A549 treated with AZD2906 at 1 μM for 4 hours (cell line): Measurements from ENCODE around the gene PITPNM2. TPM values are rescaled to one million over a fixed set of nuclear protein-coding genes. Genes with fewer than 3 reads are reported as not detected.

Source experiments
- total RNA-seq: library from RNA; stranded (reverse); fragments of 200-300 nt; extraction: Qiagen RNA extraction; gene quantifications from 5 replicates; pipeline ENCODE4 v1.2.3, GENCODE V29; 2022

PITPNM2 gene
- 14.9 to 23.9 TPM (median 19.8 TPM) in 5 replicates for total RNA-seq

DNA sequence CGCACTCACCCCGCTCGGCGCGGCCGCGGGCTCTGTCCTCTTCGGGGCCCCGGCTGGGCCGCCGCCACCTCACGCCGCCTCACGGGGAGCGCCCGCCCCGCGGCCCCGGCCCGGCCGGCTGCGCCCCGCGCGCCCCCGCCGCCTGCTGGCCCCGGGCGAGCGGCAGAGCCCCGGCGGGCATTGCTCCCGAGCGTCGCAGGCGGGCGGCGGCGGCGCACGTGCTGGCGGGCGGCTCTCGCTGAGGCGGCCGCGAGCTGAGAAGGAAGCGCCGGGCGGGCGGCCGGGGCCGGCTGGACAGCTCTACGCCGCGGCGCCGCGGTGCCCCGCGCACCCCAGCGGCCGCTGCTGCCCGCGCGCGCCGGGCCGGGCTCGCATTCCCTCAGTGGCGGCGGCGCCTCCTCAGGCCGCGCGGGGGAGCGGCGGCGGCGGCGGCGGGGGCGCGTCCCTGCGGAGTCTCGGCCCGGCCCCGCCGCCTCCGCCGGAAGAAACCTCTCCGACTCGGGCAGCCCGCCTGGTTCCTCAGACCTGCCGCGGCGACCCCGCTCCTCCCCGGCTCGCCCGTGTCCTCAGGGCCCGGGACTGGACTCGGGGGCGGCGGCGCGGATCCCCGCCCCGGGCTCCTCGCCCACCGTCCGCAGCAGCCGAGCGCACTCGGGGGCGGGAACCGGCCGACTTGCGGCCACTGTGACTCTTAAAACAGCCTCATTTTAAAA, at the start of gene PITPNM2:
TSS of gene PITPNM2 (minus strand) at position 347 of the 713 bp plus-strand sequence. CDS start 116,500 bp downstream, outside the sequence.

Other genes starting within 250 kb of the PITPNM2 start
- 9.6 to 12.9 TPM (median 11.2 TPM) in 5 replicates for gene ABCB9, start 184.6 kb downstream of the PITPNM2 start, total RNA-seq
- 9.4 to 19.9 TPM (median 16.7 TPM) in 5 replicates for gene OGFOD2, start 175.8 kb downstream of the PITPNM2 start, total RNA-seq
- 204 to 252 TPM (median 235 TPM) in 5 replicates for gene ARL6IP4, start 170.4 kb downstream of the PITPNM2 start, total RNA-seq
- gene MPHOSPH9, start 82.1 kb upstream of the PITPNM2 start, total RNA-seq: 16.7 to 21.0 TPM (median 20.5 TPM) in 5 replicates
- 12.9 to 20.5 TPM (median 15.1 TPM) in 5 replicates for gene MTRFR, start 82.3 kb upstream of the PITPNM2 start, total RNA-seq
- gene CDK2AP1, start 120.8 kb upstream of the PITPNM2 start, total RNA-seq: 115 to 164 TPM (median 154 TPM) in 5 replicates
- gene SBNO1, start 213.8 kb upstream of the PITPNM2 start, total RNA-seq: 16.5 to 25.4 TPM (median 21.1 TPM) in 5 replicates
- 49.4 to 56.5 TPM (median 54.1 TPM) in 5 replicates for gene KMT5A, start 233.0 kb upstream of the PITPNM2 start, total RNA-seq